Dendritic cell treated with granulocyte-macrophage colony-stimulating factor and Interleukin-4, amounts not matched to agents 40 ng/mL and 50 ng/mL, for 4 days (primary cell): ENCODE data around the gene NDFIP1.

Experiments used
- H3K27ac Mint-ChIP-seq: one replicate; pipeline ENCODE4 v1.8.0; 2022; ENCODE audit warnings: mild to moderate bottlenecking, mixed read lengths
- H3K27me3 Mint-ChIP-seq: one replicate; pipeline ENCODE4 v1.8.0; 2022; ENCODE audit warnings: mild to moderate bottlenecking, mixed read lengths
- H3K36me3 Mint-ChIP-seq: one replicate; pipeline ENCODE4 v1.8.0; 2022; ENCODE audit warnings: low read depth, mixed read lengths
- H3K4me1 Mint-ChIP-seq: one replicate; pipeline ENCODE4 v1.8.0; 2022; ENCODE audit warnings: low read depth, mixed read lengths
- H3K4me3 Mint-ChIP-seq: one replicate; pipeline ENCODE4 v1.8.0; 2022; ENCODE audit warnings: mild to moderate bottlenecking, moderate library complexity, mixed read lengths
- H3K9me3 Mint-ChIP-seq: one replicate; pipeline ENCODE4 v1.8.0; 2022; ENCODE audit warnings: mixed read lengths
- intact Hi-C: fragments of 100-400 bp; cut with micrococcal nuclease; formaldehyde crosslinking; loops from one replicate; pipeline ENCODE4 v1.15.0; 2022

The NDFIP1 gene

GRCh38 chr5:142118155-142118686, 9.6 kb downstream of the NDFIP1 start:
- Mint-ChIP-seq H3K4me3 (no peak overlapping the region), H3K4me1 (peaks cover 46% of the 10 kb centered on the region), H3K27ac (no peak overlapping the region), H3K36me3 (peaks cover 39% of the 10 kb centered on the region), H3K27me3 (no peaks in the 10 kb centered on the region), H3K9me3 (no peaks in the 10 kb centered on the region)
- intact Hi-C loops: no loop called here

DNA sequence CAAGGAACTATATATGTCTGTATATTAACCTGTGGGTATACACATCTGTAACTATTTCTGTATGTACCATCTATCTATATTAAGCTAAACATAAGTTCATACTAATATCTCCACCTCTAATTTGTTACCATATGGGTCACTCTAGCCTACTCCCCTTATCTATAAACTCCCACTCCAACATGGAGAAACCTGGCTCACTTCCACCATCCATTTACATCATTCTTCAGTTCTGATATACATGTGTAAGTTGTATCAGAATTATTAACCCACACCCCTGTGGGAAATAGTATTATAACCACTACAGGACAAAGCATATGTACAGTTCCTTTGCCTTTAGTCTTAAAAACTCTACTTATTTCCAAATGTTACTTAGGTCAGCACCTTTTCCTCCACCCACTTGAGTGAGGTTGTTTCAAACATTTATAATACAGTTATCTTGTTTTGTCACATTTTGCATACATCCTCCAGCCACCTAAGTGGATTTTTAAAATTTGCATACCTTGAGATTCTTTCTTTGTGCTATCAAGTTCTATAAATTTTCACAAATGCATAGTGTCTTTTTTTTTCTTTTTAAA, 10.6 kb downstream of the NDFIP1 start:
- peaks cover 38% of the 10 kb centered on the region for H3K36me3 Mint-ChIP-seq
- no peak overlapping the region for H3K4me3 Mint-ChIP-seq
- H3K4me1 Mint-ChIP-seq: peaks cover 38% of the 10 kb centered on the region
- no peak overlapping the region for H3K27ac Mint-ChIP-seq
- H3K9me3 Mint-ChIP-seq: no peaks in the 10 kb centered on the region
- H3K27me3 Mint-ChIP-seq: no peaks in the 10 kb centered on the region
- intact Hi-C loops: no loop called here

GRCh38 chr5:142120247-142120935, 11.8 kb downstream of the NDFIP1 start:
- Mint-ChIP-seq H3K27me3 (no peaks in the 10 kb centered on the region), H3K27ac (peak overlapping the region; percentile 22), H3K4me3 (no peak overlapping the region), H3K4me1 (peaks cover 39% of the 10 kb centered on the region), H3K9me3 (no peaks in the 10 kb centered on the region), H3K36me3 (peaks cover 49% of the 10 kb centered on the region)
- intact Hi-C loops: no loop called here

DNA sequence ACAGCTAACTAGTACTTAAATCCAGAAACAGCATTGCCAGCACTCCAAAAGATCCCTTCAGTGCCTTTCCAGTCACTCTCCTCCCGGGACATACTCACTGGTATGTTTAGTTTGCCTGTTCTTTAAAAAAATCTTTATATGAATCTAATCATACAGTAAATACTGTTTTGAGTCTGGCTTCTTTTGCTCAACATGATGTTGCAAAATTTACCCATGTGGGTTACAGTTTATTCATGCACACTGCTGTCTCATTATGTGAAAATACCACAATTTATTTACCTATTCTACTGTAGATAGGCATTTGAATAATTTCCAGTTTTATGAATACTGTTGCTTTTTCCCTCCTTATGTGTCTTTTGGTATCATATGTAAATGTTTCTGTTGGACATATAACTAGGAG, 13.5 kb downstream of the NDFIP1 start:
- H3K4me3 Mint-ChIP-seq: no peak overlapping the region
- intact Hi-C loops: no loop called here
- H3K9me3 Mint-ChIP-seq: no peaks in the 10 kb centered on the region
- peaks cover 39% of the 10 kb centered on the region for H3K4me1 Mint-ChIP-seq
- peaks cover 49% of the 10 kb centered on the region for H3K36me3 Mint-ChIP-seq
- H3K27ac Mint-ChIP-seq: no peak overlapping the region
- H3K27me3 Mint-ChIP-seq: no peaks in the 10 kb centered on the region

- H3K36me3 Mint-ChIP-seq: peaks cover 30% of the 10 kb centered on the region
- no peak overlapping the region for H3K27ac Mint-ChIP-seq
- intact Hi-C loops: no loop called here
- H3K4me1 Mint-ChIP-seq: peaks cover 32% of the 10 kb centered on the region
- no peaks in the 10 kb centered on the region for H3K27me3 Mint-ChIP-seq
- H3K4me3 Mint-ChIP-seq: no peak overlapping the region
- no peaks in the 10 kb centered on the region for H3K9me3 Mint-ChIP-seq
These were observed 16.8 kb downstream of the NDFIP1 start for GRCh38 chr5:142125378-142125777.

GRCh38 chr5:142125963-142126362, 17.4 kb downstream of the NDFIP1 start:
- no peak overlapping the region for H3K27ac Mint-ChIP-seq
- H3K4me1 Mint-ChIP-seq: peaks cover 32% of the 10 kb centered on the region
- intact Hi-C loops: no loop called here
- H3K4me3 Mint-ChIP-seq: no peak overlapping the region
- no peaks in the 10 kb centered on the region for H3K9me3 Mint-ChIP-seq
- peaks cover 30% of the 10 kb centered on the region for H3K36me3 Mint-ChIP-seq
- H3K27me3 Mint-ChIP-seq: no peaks in the 10 kb centered on the region

- Mint-ChIP-seq H3K9me3 (no peaks in the 10 kb centered on the region), H3K4me1 (peaks cover 26% of the 10 kb centered on the region), H3K36me3 (peaks cover 15% of the 10 kb centered on the region), H3K27me3 (no peaks in the 10 kb centered on the region), H3K4me3 (no peak overlapping the region), H3K27ac (no peak overlapping the region)
- intact Hi-C loops: no loop called here
These were observed 20.2 kb downstream of the NDFIP1 start for GRCh38 chr5:142128675-142129208.

GRCh38 chr5:142129446-142130066, 21.0 kb downstream of the NDFIP1 start:
- peaks cover 26% of the 10 kb centered on the region for H3K4me1 Mint-ChIP-seq
- H3K27me3 Mint-ChIP-seq: no peaks in the 10 kb centered on the region
- no peaks in the 10 kb centered on the region for H3K9me3 Mint-ChIP-seq
- no peak overlapping the region for H3K27ac Mint-ChIP-seq
- H3K4me3 Mint-ChIP-seq: no peak overlapping the region
- H3K36me3 Mint-ChIP-seq: peaks cover 7% of the 10 kb centered on the region
- intact Hi-C loops: no loop called here

DNA sequence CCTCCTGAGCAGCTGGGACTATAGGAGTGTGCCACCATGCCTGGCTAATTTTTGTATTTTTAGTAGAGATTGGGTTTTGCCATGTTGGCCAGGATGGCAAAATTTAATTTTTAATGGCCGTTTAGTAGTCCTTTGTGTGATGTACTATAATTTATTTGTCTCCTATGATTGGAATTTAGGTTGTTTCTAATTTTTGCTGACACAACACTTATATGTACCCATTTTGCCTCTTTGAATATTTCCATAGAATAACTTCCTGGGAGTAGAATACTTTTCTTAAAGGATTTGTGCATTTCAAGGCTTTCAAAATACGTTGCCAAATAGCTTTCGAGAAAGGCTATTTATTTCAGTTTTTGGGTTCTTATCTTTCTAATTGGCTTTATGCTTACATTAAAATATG, 22.8 kb downstream of the NDFIP1 start:
- intact Hi-C loops: no loop called here
- peaks cover 25% of the 10 kb centered on the region for H3K4me1 Mint-ChIP-seq
- H3K27me3 Mint-ChIP-seq: no peaks in the 10 kb centered on the region
- H3K36me3 Mint-ChIP-seq: peaks cover 16% of the 10 kb centered on the region
- H3K9me3 Mint-ChIP-seq: no peaks in the 10 kb centered on the region
- H3K4me3 Mint-ChIP-seq: no peak overlapping the region
- H3K27ac Mint-ChIP-seq: no peak overlapping the region

DNA sequence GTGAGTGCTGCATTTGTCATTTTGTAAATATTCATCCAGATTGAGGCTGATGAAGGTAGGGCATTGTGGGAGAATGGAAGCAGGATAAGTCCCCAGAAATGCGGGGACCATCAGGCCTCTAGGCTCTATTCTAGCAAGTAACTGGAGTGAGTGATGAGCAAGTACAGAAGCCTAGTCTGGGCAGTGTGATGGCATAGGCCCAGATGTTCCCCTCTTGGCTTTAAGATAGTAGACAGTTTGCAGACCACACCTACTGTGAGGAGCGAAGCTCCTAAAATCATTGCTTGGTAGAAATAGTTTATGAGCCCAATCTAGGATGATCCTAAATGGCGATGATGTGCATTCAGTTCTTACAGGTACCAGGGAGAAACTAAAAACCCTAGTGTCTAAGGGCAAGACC, 24.3 kb downstream of the NDFIP1 start:
- Mint-ChIP-seq H3K4me1 (peaks cover 19% of the 10 kb centered on the region), H3K9me3 (no peaks in the 10 kb centered on the region), H3K36me3 (peaks cover 32% of the 10 kb centered on the region), H3K27me3 (no peaks in the 10 kb centered on the region), H3K27ac (no peak overlapping the region), H3K4me3 (no peak overlapping the region)
- intact Hi-C loops: no loop called here

DNA sequence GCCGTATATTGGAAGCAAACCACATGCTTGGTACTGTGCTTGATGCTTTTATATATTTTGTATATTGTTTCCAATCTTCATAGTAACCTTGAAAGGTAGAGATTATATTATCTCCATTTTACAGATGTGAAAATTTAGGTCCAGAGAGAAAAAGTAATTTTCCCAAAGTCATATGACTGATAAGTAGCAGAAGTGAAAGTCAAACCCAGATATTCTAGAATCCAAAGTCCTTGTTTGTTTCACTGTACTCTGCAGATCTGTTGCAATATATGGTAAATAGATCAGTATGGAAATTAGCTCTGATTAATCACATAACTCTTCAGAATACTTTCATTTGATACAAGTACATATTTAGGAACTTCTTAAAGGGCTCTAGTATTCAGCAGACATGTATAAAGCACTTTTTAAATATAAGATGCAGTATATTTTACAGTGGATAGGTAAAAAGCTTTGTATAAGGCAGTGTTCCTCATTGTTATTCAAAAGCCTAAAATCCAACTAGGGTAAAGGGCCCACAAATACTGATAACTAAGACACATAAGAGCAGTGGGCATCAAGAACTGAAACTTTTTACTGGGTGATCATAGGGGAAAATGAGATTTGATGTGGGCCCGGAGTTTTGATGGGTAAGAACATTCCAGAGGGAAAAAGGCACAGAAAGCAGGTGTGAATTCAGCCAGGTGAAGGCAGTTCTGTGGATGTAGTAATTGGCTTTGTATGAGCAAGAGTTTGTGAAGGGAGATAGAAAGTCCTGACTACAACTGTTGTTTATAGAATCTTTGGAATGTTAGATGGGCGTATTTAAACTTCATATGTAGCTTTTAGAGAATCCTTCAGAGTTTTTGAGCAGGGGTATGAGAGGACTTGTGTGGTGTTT, 25.0 kb downstream of the NDFIP1 start:
- intact Hi-C loops: no loop called here
- Mint-ChIP-seq H3K4me3 (no peak overlapping the region), H3K36me3 (peaks cover 37% of the 10 kb centered on the region), H3K9me3 (no peaks in the 10 kb centered on the region), H3K27ac (no peak overlapping the region), H3K4me1 (peaks cover 12% of the 10 kb centered on the region), H3K27me3 (no peaks in the 10 kb centered on the region)

DNA sequence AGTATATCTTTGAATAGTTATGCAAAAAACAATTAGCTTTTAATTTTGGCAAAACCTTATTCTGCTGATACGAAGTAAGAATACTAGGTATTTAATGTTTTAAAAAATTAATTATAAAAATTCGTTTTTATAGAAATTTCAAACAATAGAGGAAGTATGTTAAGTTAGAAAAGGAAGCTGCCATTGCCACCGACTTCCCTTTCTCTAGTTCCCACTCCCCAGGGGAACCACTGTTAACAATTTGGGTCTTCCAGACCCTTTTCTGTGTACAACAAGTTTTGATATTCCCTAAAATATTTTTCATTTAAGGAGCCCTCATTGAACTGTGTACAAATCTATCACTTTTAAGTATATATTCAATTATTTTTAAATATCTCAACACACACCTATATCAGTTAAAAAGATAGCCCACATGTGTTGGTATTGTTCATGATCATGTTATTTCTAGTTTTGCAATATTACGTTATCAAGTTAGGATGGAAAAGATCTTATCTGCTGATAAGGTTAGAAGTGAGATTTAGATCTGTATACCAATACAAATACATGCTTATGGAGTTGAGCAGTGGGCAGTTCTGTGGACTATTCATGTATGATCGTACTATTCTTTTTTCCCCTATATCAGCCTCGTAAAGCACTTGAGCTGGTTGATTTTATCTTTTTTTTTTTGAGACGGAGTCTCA, 25.9 kb downstream of the NDFIP1 start:
- Mint-ChIP-seq H3K9me3 (no peaks in the 10 kb centered on the region), H3K4me1 (peaks cover 7% of the 10 kb centered on the region), H3K36me3 (peaks cover 43% of the 10 kb centered on the region), H3K4me3 (no peak overlapping the region), H3K27me3 (no peaks in the 10 kb centered on the region), H3K27ac (no peak overlapping the region)
- intact Hi-C loops: no loop called here

DNA sequence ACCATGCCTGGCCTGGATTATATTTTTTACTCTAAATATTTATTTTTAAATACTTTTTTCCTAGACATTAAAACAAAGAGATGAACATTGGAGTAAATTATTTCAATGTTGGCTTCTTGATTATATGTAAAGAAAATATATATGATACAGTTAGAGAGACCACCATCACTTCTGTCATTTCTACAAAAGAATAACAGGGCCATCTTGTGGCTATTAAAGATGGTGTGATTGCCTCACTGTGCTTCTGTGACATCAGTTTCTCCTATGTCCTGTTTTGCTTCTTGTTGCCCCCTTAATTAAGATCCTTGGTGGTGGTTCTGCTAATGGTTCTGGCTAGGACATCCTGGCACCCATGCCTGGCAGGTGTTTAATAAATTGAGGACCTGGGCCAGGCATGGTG, 32.9 kb downstream of the NDFIP1 start:
- no peak overlapping the region for H3K27ac Mint-ChIP-seq
- no peak overlapping the region for H3K4me3 Mint-ChIP-seq
- no peaks in the 10 kb centered on the region for H3K4me1 Mint-ChIP-seq
- no peaks in the 10 kb centered on the region for H3K27me3 Mint-ChIP-seq
- intact Hi-C loops: loop anchor here (5.0 to 10.0 kb wide), 2 partner anchors 79 to 447 kb away; no protein-coding TSS in a partner anchor
- H3K9me3 Mint-ChIP-seq: no peaks in the 10 kb centered on the region
- peaks cover 64% of the 10 kb centered on the region for H3K36me3 Mint-ChIP-seq
